ENCODE data around the gene CAMTA1. TPM values are rescaled to one million over a fixed set of nuclear protein-coding genes. Genes with fewer than 3 reads are reported as not detected.

CAMTA1 gene
- total and polyA plus RNA-seq, 4 donors, result 18.0 to 93.5 (median 35.8) TPM

- no peak for DNase-seq (ENCODE audit: low spot score)
- Histone ChIP-seq H3K27ac (ENCODE audit: low read depth in 1 of 2, low read length in 2 of 2) (no peak overlapping the region), H3K9me3 (ENCODE audit: control insufficient read depth in 4 of 4, low read length in 3 of 4) (no peaks in the 10 kb centered on the region), H3K4me1 (ENCODE audit: control insufficient read depth in 4 of 4, insufficient read depth in 4 of 4, low read length in 3 of 4) (no peaks in the 10 kb centered on the region), H3K4me3 (ENCODE audit: low read depth in 1 of 3, low read length in 3 of 3) (no peak overlapping the region), H3K27me3 (ENCODE audit: control insufficient read depth in 4 of 4, insufficient read depth in 4 of 4, low read length in 3 of 4) (no peaks in the 10 kb centered on the region), H3K9ac (ENCODE audit: low read depth in 1 of 2, low read length in 2 of 2) (no peak overlapping the region), H3K36me3 (ENCODE audit: control insufficient read depth in 4 of 4, insufficient read depth in 3 of 4, low read depth in 1 of 4, low read length in 3 of 4) (no peaks in the 10 kb centered on the region)
- no peak for TF ChIP-seq ZBTB33 (IDR thresholded peaks at IDR 0.05)
- no peak for TF ChIP-seq SP1 (IDR thresholded peaks at IDR 0.05)
- TF ChIP-seq, protein P1, sequence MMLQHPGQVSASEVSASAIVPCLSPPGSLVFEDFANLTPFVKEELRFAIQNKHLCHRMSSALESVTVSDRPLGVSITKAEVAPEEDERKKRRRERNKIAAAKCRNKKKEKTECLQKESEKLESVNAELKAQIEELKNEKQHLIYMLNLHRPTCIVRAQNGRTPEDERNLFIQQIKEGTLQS (IDR thresholded peaks at IDR 0.05), result no peak
- TF ChIP-seq FOXA1 (IDR thresholded peaks at IDR 0.05), result no peak
- TF ChIP-seq EGR1 (IDR thresholded peaks at IDR 0.05; ENCODE audit: low read depth in 2 of 2), result no peak
- no peak for TF ChIP-seq GABPA (IDR thresholded peaks at IDR 0.05 in 1 of 2, conservative IDR thresholded peaks at IDR 0.05 in 1 of 2)
- no peak for TF ChIP-seq YY1 (IDR thresholded peaks at IDR 0.05)
- TF ChIP-seq RXRA (IDR thresholded peaks at IDR 0.05), result no peak
- WGBS, result 75% methylated on average over 10 of the region's 10 CpGs
These were observed 732.5 kb downstream of the CAMTA1 start for GRCh38 chr1:7517611-7518330.

DNA sequence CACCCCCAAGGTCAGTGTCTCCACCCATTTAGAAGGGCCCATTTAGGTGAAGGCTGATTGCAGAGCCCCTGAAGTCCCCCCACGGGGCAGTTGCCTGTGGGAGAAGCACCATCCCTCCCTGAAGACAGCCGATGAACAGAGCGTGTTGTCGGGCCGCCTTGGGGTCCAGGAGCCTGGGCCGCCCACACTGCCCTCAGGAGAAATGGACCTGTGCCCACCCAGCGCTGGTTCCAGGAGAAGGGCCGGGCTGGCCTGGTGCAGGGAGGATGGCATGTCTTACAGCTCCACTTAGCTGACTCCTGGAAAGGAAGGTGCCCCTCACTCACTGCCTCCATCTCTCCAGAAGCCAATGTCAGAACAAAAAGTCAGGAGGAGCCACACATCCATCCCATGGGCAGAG is 733.2 kb downstream of the CAMTA1 start:
- 95% methylated on average over 8 of the region's 8 CpGs for whole genome bisulfite sequencing
- Histone ChIP-seq H3K9me3 (ENCODE audit: control insufficient read depth in 4 of 4, low read length in 3 of 4) (no peaks in the 10 kb centered on the region), H3K27me3 (ENCODE audit: control insufficient read depth in 4 of 4, insufficient read depth in 4 of 4, low read length in 3 of 4) (no peaks in the 10 kb centered on the region), H3K27ac (ENCODE audit: low read depth in 1 of 2, low read length in 2 of 2) (no peak overlapping the region), H3K36me3 (ENCODE audit: control insufficient read depth in 4 of 4, insufficient read depth in 3 of 4, low read depth in 1 of 4, low read length in 3 of 4) (no peaks in the 10 kb centered on the region), H3K4me1 (ENCODE audit: control insufficient read depth in 4 of 4, insufficient read depth in 4 of 4, low read length in 3 of 4) (no peaks in the 10 kb centered on the region), H3K9ac (ENCODE audit: low read depth in 1 of 2, low read length in 2 of 2) (no peak overlapping the region), H3K4me3 (ENCODE audit: low read depth in 1 of 3, low read length in 3 of 3) (no peak overlapping the region)
- DNase-seq (ENCODE audit: low spot score), result no peak
- no peak for TF ChIP-seq YY1 (IDR thresholded peaks at IDR 0.05)
- no peak for TF ChIP-seq FOXA1 (IDR thresholded peaks at IDR 0.05)
- no peak for TF ChIP-seq RAD21 (IDR thresholded peaks at IDR 0.05)

DNA sequence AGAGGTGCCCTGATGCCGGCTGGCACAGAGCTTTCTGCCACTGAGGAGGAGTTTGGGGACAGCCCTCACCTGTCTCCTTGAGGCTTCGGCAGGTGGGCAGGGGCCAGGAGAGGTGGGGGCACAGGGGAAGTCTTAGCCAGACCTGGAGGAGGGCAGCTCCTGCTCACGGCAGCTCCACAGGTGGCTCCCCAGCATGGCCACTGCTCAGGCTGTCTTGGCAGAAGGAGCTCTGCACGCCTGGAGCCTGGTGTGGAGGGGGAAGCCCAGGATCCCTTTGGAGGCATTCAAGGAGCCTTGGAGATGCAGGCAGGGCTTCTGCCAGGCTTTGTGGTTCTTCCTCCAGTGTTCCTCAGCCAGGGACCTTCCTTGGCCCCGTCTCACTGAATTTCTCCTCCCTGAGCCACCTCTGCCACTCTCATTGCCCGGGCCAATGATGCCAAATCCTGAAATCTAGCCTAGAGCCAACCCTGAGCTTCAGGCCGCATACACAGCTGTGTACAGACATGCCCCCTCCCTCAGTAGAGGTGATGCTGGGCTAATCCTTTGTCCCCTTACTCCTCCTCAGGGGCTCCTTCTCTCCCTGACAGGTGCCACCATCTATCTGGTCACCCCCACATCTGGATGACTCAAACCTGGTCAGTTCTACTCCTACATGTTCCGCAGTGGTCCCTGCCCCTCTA is 734.1 kb downstream of the CAMTA1 start:
- WGBS, result 90% methylated on average over 8 of the region's 8 CpGs
- DNase-seq (ENCODE audit: low spot score), result no peak

More for the DNA sequence above, 734.1 kb downstream of the CAMTA1 start:
- no peaks in the 10 kb centered on the region for H3K9me3 ChIP-seq (ENCODE audit: control insufficient read depth in 4 of 4, low read length in 3 of 4)
- no peak overlapping the region for H3K27ac ChIP-seq (ENCODE audit: low read depth in 1 of 2, low read length in 2 of 2)
- H3K4me1 ChIP-seq (ENCODE audit: control insufficient read depth in 4 of 4, insufficient read depth in 4 of 4, low read length in 3 of 4), result no peaks in the 10 kb centered on the region
- H3K9ac ChIP-seq (ENCODE audit: low read depth in 1 of 2, low read length in 2 of 2), result no peak overlapping the region
- H3K36me3 ChIP-seq (ENCODE audit: control insufficient read depth in 4 of 4, insufficient read depth in 3 of 4, low read depth in 1 of 4, low read length in 3 of 4), result no peaks in the 10 kb centered on the region
- H3K27me3 ChIP-seq (ENCODE audit: control insufficient read depth in 4 of 4, insufficient read depth in 4 of 4, low read length in 3 of 4), result no peaks in the 10 kb centered on the region
- no peak overlapping the region for H3K4me3 ChIP-seq (ENCODE audit: low read depth in 1 of 3, low read length in 3 of 3)
- TF ChIP-seq GABPA (IDR thresholded peaks at IDR 0.05 in 1 of 2, conservative IDR thresholded peaks at IDR 0.05 in 1 of 2) (no peak), EGR1 (IDR thresholded peaks at IDR 0.05; ENCODE audit: low read depth in 2 of 2) (no peak), HNF4A (conservative IDR thresholded peaks at IDR 0.05) (no peak)

Data from liver (tissue), 9 donors.